SU-DHL-6 (cell line): ENCODE data around the gene PKNOX2.

ENCODE experiments used
- H2AFZ ChIP-seq: fragments of 200-600 bp; sonication (generic); 2 replicates; pipeline ENCODE4 v1.6.1; 2014; ENCODE audit warnings: low read depth, mild to moderate bottlenecking, moderate library complexity, mixed read lengths, antibody characterized with exemption, low read length; ENCODE audit not compliant: severe bottlenecking
- H3F3A ChIP-seq: fragments of 200-600 bp; shearing (Covaris generic); 2 replicates; pipeline ENCODE4 v1.6.0; 2016; ENCODE audit warnings: antibody characterized with exemption, mild to moderate bottlenecking; ENCODE audit not compliant: insufficient read depth
- H3K27ac ChIP-seq: fragments of 200-600 bp; sonication (generic); 2 replicates; pipeline ENCODE4 v1.5.1; 2016; ENCODE audit warnings: low read depth, mild to moderate bottlenecking, low read length, moderate library complexity, mixed read lengths
- H3K27me3 ChIP-seq: fragments of 200-600 bp; sonication (generic), shearing (Covaris generic); 2 replicates; pipeline ENCODE4 v1.6.0; 2014; ENCODE audit warnings: mild to moderate bottlenecking, low read length
- H3K36me3 ChIP-seq: fragments of 200-600 bp; sonication (generic); 2 replicates; pipeline ENCODE4 v1.6.1; 2014; ENCODE audit warnings: mild to moderate bottlenecking, low read length, mixed read lengths
- H3K4me2 ChIP-seq: fragments of 300-600, 200-600 bp; shearing (Covaris generic), sonication (generic); 2 replicates; pipeline ENCODE4 v1.6.0; 2014; ENCODE audit warnings: low read length, low read depth, mild to moderate bottlenecking; ENCODE audit not compliant: poor library complexity, severe bottlenecking
- H3K4me3 ChIP-seq: fragments of 200-600 bp; sonication (generic); 2 replicates; pipeline ENCODE4 v1.5.1; 2014; ENCODE audit warnings: antibody characterized with exemption, low read length, mild to moderate bottlenecking, mixed read lengths; ENCODE audit not compliant: insufficient read depth, poor library complexity, severe bottlenecking
- H3K79me2 ChIP-seq: fragments of 200-600 bp; sonication (generic); 2 replicates; pipeline ENCODE4 v1.6.1; 2014; ENCODE audit warnings: mild to moderate bottlenecking, low read length, moderate library complexity; ENCODE audit not compliant: insufficient read depth
- H3K9ac ChIP-seq: fragments of 200-600 bp; sonication (generic); 2 replicates; pipeline ENCODE4 v1.7.0; 2014; ENCODE audit warnings: mild to moderate bottlenecking, low read length
- H3K9me2 ChIP-seq: fragments of 200-600 bp; sonication (generic); replicated peaks from 2 replicates; pipeline ENCODE4 v1.6.1; 2014; ENCODE audit warnings: low read length; ENCODE audit not compliant: insufficient read depth
- H3K9me3 ChIP-seq: fragments of 200-600 bp; sonication (generic); 2 replicates; pipeline ENCODE4 v1.6.1; 2014; ENCODE audit warnings: low read length, mixed read lengths; ENCODE audit not compliant: insufficient read depth
- H4K20me1 ChIP-seq: fragments of 200-600 bp; sonication (generic); 2 replicates; pipeline ENCODE4 v1.6.1; 2014; ENCODE audit warnings: low read depth, mild to moderate bottlenecking, antibody characterized with exemption, low read length, moderate library complexity, mixed read lengths
- CTCF ChIP-seq: fragments of 200-600 bp; sonication (generic); IDR thresholded peaks from one replicate; pipeline ENCODE4 v1.5.1; 2017; ENCODE audit warnings: antibody characterized with exemption, mild to moderate bottlenecking, low read length, moderate library complexity; ENCODE audit not compliant: insufficient read depth, poor library complexity, severe bottlenecking
- EZH2phosphoT487 ChIP-seq: fragments of 200-600 bp; sonication (generic), shearing (Covaris generic); conservative IDR thresholded peaks from 2 replicates; pipeline ENCODE4 v1.6.1; 2018; ENCODE audit warnings: mild to moderate bottlenecking, antibody characterized with exemption, low read length, moderate library complexity, mixed read lengths

PKNOX2 gene

GRCh38 chr11:125273519-125274000, 109.0 kb downstream of the PKNOX2 start:
- H3K4me2 ChIP-seq, result no peak overlapping the region
- H3K9me2 ChIP-seq, result no peaks in the 10 kb centered on the region
- H3K27me3 ChIP-seq, result no peaks in the 10 kb centered on the region
- H2AFZ ChIP-seq, result no peak overlapping the region
- no peak overlapping the region for H3K27ac ChIP-seq
- no peaks in the 10 kb centered on the region for H3F3A ChIP-seq
- H3K79me2 ChIP-seq, result no peaks in the 10 kb centered on the region
- TF ChIP-seq CTCF (no peak), EZH2phosphoT487 (no peak)
- H4K20me1 ChIP-seq, result no peaks in the 10 kb centered on the region
- H3K9me3 ChIP-seq, result no peaks in the 10 kb centered on the region
- H3K36me3 ChIP-seq, result no peaks in the 10 kb centered on the region
- H3K9ac ChIP-seq, result no peak overlapping the region
- no peak overlapping the region for H3K4me3 ChIP-seq

GRCh38 chr11:125274309-125274708, 109.8 kb downstream of the PKNOX2 start:
- Histone ChIP-seq H3K9me3 (no peaks in the 10 kb centered on the region), H3F3A (no peaks in the 10 kb centered on the region), H3K4me2 (no peak overlapping the region), H3K27ac (no peak overlapping the region), H3K9ac (no peak overlapping the region), H2AFZ (no peak overlapping the region), H3K36me3 (no peaks in the 10 kb centered on the region), H4K20me1 (no peaks in the 10 kb centered on the region), H3K27me3 (no peaks in the 10 kb centered on the region), H3K79me2 (no peaks in the 10 kb centered on the region), H3K4me3 (no peak overlapping the region), H3K9me2 (no peaks in the 10 kb centered on the region)
- TF ChIP-seq EZH2phosphoT487, result no peak
- no peak for TF ChIP-seq CTCF

- no peaks in the 10 kb centered on the region for H3K79me2 ChIP-seq
- no peaks in the 10 kb centered on the region for H3K27me3 ChIP-seq
- H3F3A ChIP-seq, result no peaks in the 10 kb centered on the region
- TF ChIP-seq EZH2phosphoT487, result no peak
- no peak for TF ChIP-seq CTCF
- H3K4me3 ChIP-seq, result no peak overlapping the region
- no peak overlapping the region for H3K27ac ChIP-seq
- no peaks in the 10 kb centered on the region for H3K9me3 ChIP-seq
- no peak overlapping the region for H2AFZ ChIP-seq
- no peaks in the 10 kb centered on the region for H3K9me2 ChIP-seq
- no peak overlapping the region for H3K4me2 ChIP-seq
- no peaks in the 10 kb centered on the region for H3K36me3 ChIP-seq
- no peak overlapping the region for H3K9ac ChIP-seq
- no peaks in the 10 kb centered on the region for H4K20me1 ChIP-seq
Measured at GRCh38 chr11:125274774-125275173, 110.2 kb downstream of the PKNOX2 start.
